Measurements from ENCODE around the gene RB1.
"Not testable (repeated sequence)": the region's sequence is repeated elsewhere in the genome, so short reads cannot be mapped to it uniquely, and the experiment has no call there.

RB1 gene

DNA sequence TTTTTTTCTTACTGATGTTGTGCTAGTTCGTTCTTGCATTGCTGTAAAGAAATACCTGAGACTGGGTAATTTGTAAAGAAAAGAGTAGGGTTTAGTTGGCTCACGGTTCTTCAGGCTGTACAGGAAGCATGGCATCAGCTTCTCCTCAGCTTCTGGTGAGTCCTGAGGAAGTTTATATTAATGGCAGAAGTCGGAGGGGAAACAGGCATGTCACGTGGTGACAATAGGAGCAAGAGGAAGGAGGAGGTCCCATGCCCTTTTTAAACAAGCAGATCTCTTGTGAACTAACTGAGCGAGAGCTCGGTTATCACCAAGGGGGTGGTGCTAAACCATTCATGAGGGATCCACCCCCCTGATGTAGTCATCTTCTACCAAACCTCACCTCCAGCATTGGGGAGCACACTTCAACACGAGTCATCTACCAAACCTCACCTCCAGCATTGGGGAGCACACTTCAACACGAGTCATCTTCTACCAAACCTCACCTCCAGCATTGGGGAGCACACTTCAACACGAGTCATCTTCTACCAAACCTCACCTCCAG lies 123.3 kb downstream of the RB1 start:
- H3K36me3 Mint-ChIP-seq; H3K4me3 Mint-ChIP-seq; H3K9me3 Mint-ChIP-seq (ENCODE audit: low read depth); H3K27me3 Mint-ChIP-seq: not testable (repeated sequence)
- peaks cover 21% of the 10 kb centered on the region for H3K4me1 Mint-ChIP-seq (ENCODE audit: low read depth)
- H3K27ac Mint-ChIP-seq, result peak overlapping the region; percentile 70

GRCh38 chr13:48429036-48429435 lies 125.5 kb downstream of the RB1 start:
- H3K9me3 Mint-ChIP-seq (ENCODE audit: low read depth), result no peaks in the 10 kb centered on the region
- no peaks in the 10 kb centered on the region for H3K27me3 Mint-ChIP-seq
- no peak overlapping the region for H3K4me3 Mint-ChIP-seq
- peak overlapping the region; percentile 46 for H3K27ac Mint-ChIP-seq
- peaks cover 28% of the 10 kb centered on the region for H3K4me1 Mint-ChIP-seq (ENCODE audit: low read depth)
- peaks cover 9% of the 10 kb centered on the region for H3K36me3 Mint-ChIP-seq

- Mint-ChIP-seq H3K27ac (no peak overlapping the region), H3K4me3 (no peak overlapping the region), H3K27me3 (no peaks in the 10 kb centered on the region), H3K36me3 (peaks cover 9% of the 10 kb centered on the region), H3K9me3 (ENCODE audit: low read depth) (no peaks in the 10 kb centered on the region), H3K4me1 (ENCODE audit: low read depth) (peaks cover 30% of the 10 kb centered on the region)
These were observed 126.3 kb downstream of the RB1 start for GRCh38 chr13:48429886-48430285.

- Mint-ChIP-seq H3K9me3 (ENCODE audit: low read depth) (no peaks in the 10 kb centered on the region), H3K4me3 (no peak overlapping the region), H3K36me3 (peaks cover 6% of the 10 kb centered on the region), H3K27ac (no peak overlapping the region), H3K4me1 (ENCODE audit: low read depth) (peaks cover 35% of the 10 kb centered on the region), H3K27me3 (no peaks in the 10 kb centered on the region)
These were observed 127.9 kb downstream of the RB1 start for GRCh38 chr13:48431431-48431830.

DNA sequence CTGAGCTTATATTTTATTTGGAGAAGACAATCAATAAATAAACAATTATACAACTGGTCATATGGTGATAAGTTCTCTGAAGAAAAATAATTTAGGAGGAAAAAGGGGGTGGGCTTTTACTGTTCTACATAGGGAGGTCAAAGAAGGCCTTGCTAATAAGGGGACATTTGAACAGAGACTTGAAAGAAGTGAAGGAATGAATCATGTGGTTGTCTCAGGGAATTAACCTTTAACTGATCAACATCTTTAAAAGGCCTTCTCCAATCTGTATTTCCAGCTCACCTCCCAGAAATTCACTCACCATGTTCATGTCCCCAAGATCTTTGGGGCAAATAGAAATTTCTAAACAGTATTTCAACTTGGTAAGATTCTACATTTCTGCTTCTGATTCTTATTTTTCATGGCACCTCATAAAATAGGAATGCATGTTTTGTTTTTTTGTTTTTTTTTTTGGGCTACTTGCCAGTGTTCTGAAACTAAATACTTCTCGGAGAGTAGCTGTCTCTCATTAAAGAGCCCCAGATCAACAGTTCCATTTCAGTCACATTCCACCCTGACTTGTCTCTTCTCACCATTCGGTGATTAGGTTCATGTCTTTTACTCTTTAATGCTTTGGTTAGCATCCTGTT lies 128.6 kb downstream of the RB1 start:
- Mint-ChIP-seq H3K27ac (no peak overlapping the region), H3K4me3 (peak overlapping the region; percentile 25), H3K27me3 (no peaks in the 10 kb centered on the region), H3K9me3 (ENCODE audit: low read depth) (no peaks in the 10 kb centered on the region), H3K36me3 (peaks cover 3% of the 10 kb centered on the region), H3K4me1 (ENCODE audit: low read depth) (peaks cover 34% of the 10 kb centered on the region)

DNA sequence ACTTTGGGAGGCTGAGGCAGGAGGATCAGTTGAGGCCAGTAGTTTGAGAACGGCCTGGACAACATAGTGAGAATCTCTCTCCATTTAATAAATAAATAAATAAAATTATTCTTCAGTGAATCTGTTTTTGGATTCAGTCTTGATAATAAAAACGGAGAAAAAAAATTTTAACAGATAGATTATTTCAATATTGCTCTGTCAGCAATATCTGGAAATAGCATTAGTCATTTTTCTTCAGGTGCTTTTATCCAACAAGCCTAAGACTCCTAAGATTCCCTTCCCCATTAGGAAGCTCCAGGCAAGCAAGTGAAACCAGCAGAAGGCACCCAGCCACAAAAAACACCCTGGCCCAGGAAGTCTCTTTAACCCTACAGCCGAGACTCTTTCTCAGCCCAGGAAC lies 130.6 kb downstream of the RB1 start:
- Mint-ChIP-seq H3K36me3 (peaks cover 2% of the 10 kb centered on the region), H3K9me3 (ENCODE audit: low read depth) (no peaks in the 10 kb centered on the region), H3K27me3 (no peaks in the 10 kb centered on the region), H3K4me1 (ENCODE audit: low read depth) (peaks cover 30% of the 10 kb centered on the region), H3K4me3 (no peak overlapping the region), H3K27ac (no peak overlapping the region)

- Mint-ChIP-seq H3K36me3 (peaks cover 5% of the 10 kb centered on the region), H3K9me3 (ENCODE audit: low read depth) (no peaks in the 10 kb centered on the region), H3K27me3 (no peaks in the 10 kb centered on the region), H3K4me3 (no peak overlapping the region), H3K4me1 (ENCODE audit: low read depth) (peaks cover 16% of the 10 kb centered on the region), H3K27ac (no peak overlapping the region)
These were observed 133.2 kb downstream of the RB1 start for GRCh38 chr13:48436661-48437288.

- H3K9me3 Mint-ChIP-seq (ENCODE audit: low read depth), result no peaks in the 10 kb centered on the region
These were observed 133.8 kb downstream of the RB1 start for GRCh38 chr13:48437371-48437770.

DNA sequence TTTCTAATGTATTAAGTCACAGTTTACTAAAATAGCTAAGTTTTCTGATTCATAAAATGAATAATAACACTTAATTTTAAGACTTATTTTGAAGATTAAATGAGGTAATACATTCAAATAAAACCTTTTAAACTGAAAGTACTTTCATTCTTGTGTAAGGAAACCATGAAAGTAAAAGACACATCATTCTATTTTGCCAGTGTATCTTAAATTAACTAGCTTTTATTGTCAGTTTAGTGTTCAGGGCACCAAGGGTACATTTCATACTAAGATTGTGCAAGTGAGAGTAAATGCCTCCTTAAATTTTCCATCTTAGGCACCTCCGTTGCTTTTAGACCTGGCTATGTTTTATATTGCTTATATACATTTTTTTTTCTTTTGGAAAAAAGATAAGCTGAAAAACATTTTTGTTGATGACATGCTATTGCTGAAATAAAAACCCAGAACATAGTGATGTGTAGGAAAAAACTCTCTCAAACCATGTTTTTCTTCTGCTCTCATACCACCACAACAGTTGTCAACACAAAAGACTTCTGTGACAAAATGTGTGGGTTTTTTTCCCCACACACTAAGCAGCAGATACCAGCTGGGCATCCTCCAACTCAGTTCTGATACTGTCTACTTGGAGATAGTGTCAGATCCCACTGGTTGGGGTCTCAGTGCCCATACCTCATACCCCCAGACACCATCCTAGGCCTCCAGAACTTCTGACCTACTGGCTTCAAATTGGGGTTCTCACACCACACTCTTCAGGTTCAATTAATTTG lies 140.1 kb downstream of the RB1 start:
- Mint-ChIP-seq H3K4me3 (no peak overlapping the region), H3K27ac (no peak overlapping the region)

More at GRCh38 chr13:48437371-48437770, 133.8 kb downstream of the RB1 start:
- Mint-ChIP-seq H3K27ac (no peak overlapping the region), H3K4me3 (no peak overlapping the region), H3K36me3 (peaks cover 5% of the 10 kb centered on the region), H3K27me3 (no peaks in the 10 kb centered on the region), H3K4me1 (ENCODE audit: low read depth) (peaks cover 10% of the 10 kb centered on the region)

GRCh38 chr13:48446464-48446863 lies 142.9 kb downstream of the RB1 start:
- Mint-ChIP-seq H3K27ac (no peak overlapping the region), H3K9me3 (ENCODE audit: low read depth) (peaks cover 11% of the 10 kb centered on the region), H3K4me1 (ENCODE audit: low read depth) (peaks cover 23% of the 10 kb centered on the region), H3K4me3 (no peak overlapping the region), H3K36me3 (peaks cover 15% of the 10 kb centered on the region), H3K27me3 (no peaks in the 10 kb centered on the region)

More for the DNA sequence above, 140.1 kb downstream of the RB1 start:
- Mint-ChIP-seq H3K4me1 (ENCODE audit: low read depth) (peaks cover 14% of the 10 kb centered on the region), H3K27me3 (no peaks in the 10 kb centered on the region), H3K9me3 (ENCODE audit: low read depth) (no peaks in the 10 kb centered on the region), H3K36me3 (peaks cover 9% of the 10 kb centered on the region)

- Mint-ChIP-seq H3K4me1 (ENCODE audit: low read depth) (peaks cover 23% of the 10 kb centered on the region), H3K27ac (no peak overlapping the region), H3K36me3 (peaks cover 28% of the 10 kb centered on the region), H3K4me3 (no peak overlapping the region), H3K9me3 (ENCODE audit: low read depth) (peaks cover 16% of the 10 kb centered on the region), H3K27me3 (no peaks in the 10 kb centered on the region)
These were observed 144.9 kb downstream of the RB1 start for GRCh38 chr13:48448285-48448958.

DNA sequence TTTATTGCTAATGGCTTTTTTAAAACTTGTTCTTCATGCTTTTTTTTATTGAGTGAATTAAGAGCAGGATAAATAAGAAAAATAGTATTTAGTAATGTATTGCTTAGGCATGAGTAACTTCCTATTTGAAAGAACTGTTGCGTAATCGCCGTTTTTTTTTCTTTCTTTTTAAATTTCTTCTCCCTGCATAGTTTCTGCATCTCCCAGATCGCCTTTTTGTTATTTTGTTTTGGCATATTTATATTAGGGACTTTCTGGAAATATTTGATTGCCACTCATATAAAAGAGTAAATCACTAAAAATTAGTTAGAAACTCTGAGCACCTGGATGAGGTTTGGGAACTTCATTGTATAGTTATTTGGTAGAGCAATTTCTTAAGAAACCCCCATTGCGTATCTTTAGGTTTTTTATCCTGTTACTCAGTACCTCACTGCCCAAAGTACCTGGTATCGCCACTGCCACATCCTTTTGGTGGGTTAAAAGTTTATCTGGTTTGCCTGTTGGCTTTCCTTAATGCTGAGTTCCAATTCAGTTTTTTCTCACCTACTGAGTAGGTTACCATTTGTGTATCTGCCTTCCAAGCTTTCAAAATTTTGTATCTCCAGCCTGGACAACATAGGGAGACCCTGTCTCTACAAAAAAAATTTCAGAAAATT lies 145.5 kb downstream of the RB1 start:
- Mint-ChIP-seq H3K4me3 (no peak overlapping the region), H3K27ac (no peak overlapping the region)

DNA sequence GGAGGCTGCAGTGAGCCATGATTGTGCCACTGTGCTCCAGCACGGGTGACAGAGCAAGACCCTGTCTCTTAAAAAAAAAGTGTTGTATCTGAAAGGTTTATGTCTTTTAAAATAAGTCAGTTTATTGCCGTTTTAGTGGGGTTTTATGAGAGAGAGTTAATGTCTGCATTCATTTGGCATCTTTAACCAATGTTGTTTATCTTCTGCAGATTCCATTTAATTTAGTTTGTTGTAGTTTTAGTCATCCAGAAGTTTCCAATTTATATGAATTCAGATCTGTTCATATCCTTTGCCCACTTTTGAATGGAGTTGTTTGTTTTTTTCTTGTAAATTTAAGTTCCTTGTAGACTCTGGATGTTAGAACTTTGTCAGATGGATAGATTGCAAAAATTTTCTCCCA lies 146.1 kb downstream of the RB1 start:
- Mint-ChIP-seq H3K27ac (no peak overlapping the region), H3K4me1 (ENCODE audit: low read depth) (peaks cover 15% of the 10 kb centered on the region), H3K27me3 (no peaks in the 10 kb centered on the region), H3K9me3 (ENCODE audit: low read depth) (peaks cover 16% of the 10 kb centered on the region), H3K4me3 (no peak overlapping the region), H3K36me3 (peaks cover 33% of the 10 kb centered on the region)

More for the DNA sequence above, 145.5 kb downstream of the RB1 start:
- peaks cover 16% of the 10 kb centered on the region for H3K9me3 Mint-ChIP-seq (ENCODE audit: low read depth)
- peaks cover 19% of the 10 kb centered on the region for H3K4me1 Mint-ChIP-seq (ENCODE audit: low read depth)
- H3K36me3 Mint-ChIP-seq, result peaks cover 30% of the 10 kb centered on the region
- H3K27me3 Mint-ChIP-seq, result no peaks in the 10 kb centered on the region

DNA sequence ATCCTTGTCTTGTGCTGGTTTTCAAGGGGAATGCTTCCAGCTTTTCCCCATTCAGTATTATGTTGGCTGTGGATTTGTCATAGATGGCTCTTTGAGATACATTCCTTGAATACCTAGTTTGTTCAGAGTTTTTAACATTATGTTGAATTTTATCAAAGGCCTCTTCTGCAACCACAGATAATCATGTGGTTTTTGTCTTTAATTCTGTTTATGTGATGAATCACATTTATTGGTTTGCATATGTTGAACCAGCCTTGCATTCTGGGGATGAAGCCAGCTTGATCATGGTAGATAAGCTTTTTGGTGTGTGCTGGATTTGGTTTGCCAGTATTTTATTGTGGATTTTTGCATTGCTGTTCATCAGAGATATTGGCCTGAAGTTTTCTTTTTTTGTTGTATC lies 147.6 kb downstream of the RB1 start:
- not testable (repeated sequence) for H3K27me3 Mint-ChIP-seq, H3K4me3 Mint-ChIP-seq, H3K27ac Mint-ChIP-seq
- peaks cover 15% of the 10 kb centered on the region for H3K4me1 Mint-ChIP-seq (ENCODE audit: low read depth)
- H3K36me3 Mint-ChIP-seq, result peaks cover 39% of the 10 kb centered on the region
- H3K9me3 Mint-ChIP-seq (ENCODE audit: low read depth), result peaks cover 16% of the 10 kb centered on the region
